GM23338 (cell line): ENCODE data around the gene GCNT2. TPM values are rescaled to one million over a fixed set of nuclear protein-coding genes. Genes with fewer than 3 reads are reported as not detected.
A peak's percentile ranks its signal among the peaks of the same experiment; 100 is the strongest.

ENCODE experiments used
- ATAC-seq: fragments of 200-7000 bp; cut with Tn5 transposase; 3 replicates; pipeline ENCODE4 v1.9.1; 2020
- DNase-seq: peaks from one replicate; pipeline ENCODE4 v3.0.0-alpha.2; 2015; ENCODE audit warnings: low spot score
- H2AFZ ChIP-seq: fragments of 200-600 bp; sonication (generic); 2 replicates; pipeline ENCODE4 v1.8.0; 2016; ENCODE audit warnings: antibody characterized with exemption, mild to moderate bottlenecking, moderate library complexity
- H3F3A ChIP-seq: fragments of 200-600 bp; sonication (generic); replicated peaks from 2 replicates; pipeline ENCODE4 v1.8.0; 2017; ENCODE audit warnings: antibody characterized with exemption, mixed run types, low read depth
- H3K27ac ChIP-seq: fragments of 200-600 bp; sonication (generic); 2 replicates; pipeline ENCODE4 v1.6.1; 2016; ENCODE audit warnings: low read depth
- H3K27me3 ChIP-seq: fragments of 200-600 bp; sonication (generic); 2 replicates; pipeline ENCODE4 v1.8.0; 2016; ENCODE audit warnings: mild to moderate bottlenecking, mixed run types, moderate library complexity; ENCODE audit not compliant: insufficient read depth
- H3K36me3 ChIP-seq: fragments of 200-600 bp; sonication (generic); 2 replicates; pipeline ENCODE4 v1.8.0; 2016; ENCODE audit warnings: mild to moderate bottlenecking; ENCODE audit not compliant: insufficient read depth
- H3K4me1 ChIP-seq: fragments of 200-600 bp; sonication (generic); 2 replicates; pipeline ENCODE4 v1.8.0; 2016; ENCODE audit warnings: mild to moderate bottlenecking, moderate library complexity; ENCODE audit not compliant: insufficient read depth
- H3K4me2 ChIP-seq: fragments of 200-600 bp; sonication (generic); 2 replicates; pipeline ENCODE4 v1.7.1; 2017; ENCODE audit warnings: mixed run types
- H3K4me3 ChIP-seq: fragments of 200-600 bp; sonication (generic); 2 replicates; pipeline ENCODE4 v1.6.1; 2016; ENCODE audit warnings: mixed run types
- H3K79me2 ChIP-seq: fragments of 200-600 bp; sonication (generic); replicated peaks from 2 replicates; pipeline ENCODE4 v1.8.0; 2017; ENCODE audit warnings: mild to moderate bottlenecking; ENCODE audit not compliant: insufficient read depth
- H3K9me2 ChIP-seq: fragments of 200-600 bp; sonication (generic); 2 replicates; pipeline ENCODE4 v1.8.0; 2017; ENCODE audit not compliant: insufficient read depth
- H4K20me1 ChIP-seq: fragments of 200-600 bp; sonication (generic); replicated peaks from 2 replicates; pipeline ENCODE4 v1.8.0; 2017; ENCODE audit warnings: mild to moderate bottlenecking; ENCODE audit not compliant: insufficient read depth
- H3K27ac Mint-ChIP-seq: 2 replicates; pipeline ENCODE4 v1.8.0; 2020; ENCODE audit warnings: inconsistent platforms, mild to moderate bottlenecking, moderate library complexity, mixed read lengths
- H3K27me3 Mint-ChIP-seq: 3 replicates; pipeline ENCODE4 v1.8.0; 2022; ENCODE audit warnings: low read depth, mild to moderate bottlenecking, moderate library complexity, mixed read lengths, inconsistent platforms; ENCODE audit not compliant: insufficient read depth, poor library complexity
- H3K36me3 Mint-ChIP-seq: 3 replicates; pipeline ENCODE4 v1.8.0; 2021; ENCODE audit warnings: low read depth, mild to moderate bottlenecking, inconsistent platforms, moderate library complexity, mixed read lengths
- H3K4me1 Mint-ChIP-seq: 3 replicates; pipeline ENCODE4 v1.8.0; 2020; ENCODE audit warnings: mild to moderate bottlenecking, inconsistent platforms, mixed read lengths
- H3K4me3 Mint-ChIP-seq: 3 replicates; pipeline ENCODE4 v1.8.0; 2021; ENCODE audit warnings: moderate library complexity, mild to moderate bottlenecking, inconsistent platforms, mixed read lengths
- H3K9me3 Mint-ChIP-seq: 3 replicates; pipeline ENCODE4 v1.8.0; 2020; ENCODE audit warnings: moderate library complexity, mild to moderate bottlenecking, inconsistent platforms, mixed read lengths
- CREB1 ChIP-seq: fragments of 250-450 bp; sonication (Bioruptor Pico); IDR thresholded peaks from 2 replicates; pipeline ENCODE4 v1.5.0; 2020; ENCODE audit warnings: low read depth, mild to moderate bottlenecking, moderate library complexity
- EZH2 ChIP-seq: fragments of 200-600 bp; sonication (generic); IDR thresholded peaks from one replicate; pipeline ENCODE4 v1.8.0; 2017; ENCODE audit warnings: antibody characterized with exemption, mild to moderate bottlenecking, low read depth; ENCODE audit not compliant: unreplicated experiment
- EZH2phosphoT487 ChIP-seq: fragments of 200-600 bp; sonication (generic); IDR thresholded peaks from one replicate; pipeline ENCODE4 v1.8.1; 2018; ENCODE audit warnings: antibody characterized with exemption; ENCODE audit not compliant: unreplicated experiment
- NANOG ChIP-seq: IDR thresholded peaks from 2 replicates; pipeline ENCODE4 v1.6.1; 2016; ENCODE audit warnings: antibody characterized with exemption, borderline replicate concordance
- POLR2AphosphoS5 ChIP-seq: IDR thresholded peaks from 2 replicates; pipeline ENCODE4 v1.6.1; 2016; ENCODE audit warnings: antibody characterized with exemption, low read depth
- STAT1 ChIP-seq: IDR thresholded peaks from one replicate; pipeline ENCODE4 v1.6.1; 2016; ENCODE audit warnings: antibody characterized with exemption; ENCODE audit not compliant: unreplicated experiment
- ZNF114 ChIP-seq: fragments of 250-450 bp; sonication (Bioruptor Pico); IDR thresholded peaks from 2 replicates; pipeline ENCODE4 v1.5.0; 2020; ENCODE audit warnings: mild to moderate bottlenecking, moderate library complexity
- ZNF331 ChIP-seq: fragments of 250-450 bp; sonication (Bioruptor Pico); IDR thresholded peaks from 2 replicates; pipeline ENCODE4 v1.5.0; 2020; ENCODE audit warnings: low read depth, mild to moderate bottlenecking, moderate library complexity
- polyA plus RNA-seq: library from polyadenylated mRNA; unstranded; fragments of >200 nt; fragmentation: Nextera tagmentation; extraction: Ambion mirVana; gene quantifications from 2 replicates; pipeline ENCODE4 v1.2.1, GENCODE V29; 2016
- total RNA-seq: library from RNA; depleted of rRNA; stranded (reverse); fragments of >200 nt; shearing (Covaris generic); gene quantifications from 2 replicates; pipeline ENCODE4 v1.2.3, GENCODE V29; 2014
- TF ChIP-seq, protein P1 (sequence below): IDR thresholded peaks from one replicate; pipeline ENCODE4 v1.6.1; 2018; ENCODE audit warnings: antibody characterized with exemption; ENCODE audit not compliant: unreplicated experiment
- TF ChIP-seq, protein P2 (sequence below), 2 experiments: fragments of 200-600 bp in 1 of 2; sonication (generic) in 1 of 2; conservative IDR thresholded peaks; 2 replicates each; pipeline versions ENCODE4 v1.5.1 to v1.6.1; 2016 to 2017; ENCODE audit warnings: antibody characterized with exemption in 2 of 2, low read depth in 2 of 2, mild to moderate bottlenecking in 2 of 2, moderate library complexity in 1 of 2

Gene GCNT2
- total and polyA plus RNA-seq, 2 experiments from 2014 or later: 28.3 to 137 TPM

DNA sequence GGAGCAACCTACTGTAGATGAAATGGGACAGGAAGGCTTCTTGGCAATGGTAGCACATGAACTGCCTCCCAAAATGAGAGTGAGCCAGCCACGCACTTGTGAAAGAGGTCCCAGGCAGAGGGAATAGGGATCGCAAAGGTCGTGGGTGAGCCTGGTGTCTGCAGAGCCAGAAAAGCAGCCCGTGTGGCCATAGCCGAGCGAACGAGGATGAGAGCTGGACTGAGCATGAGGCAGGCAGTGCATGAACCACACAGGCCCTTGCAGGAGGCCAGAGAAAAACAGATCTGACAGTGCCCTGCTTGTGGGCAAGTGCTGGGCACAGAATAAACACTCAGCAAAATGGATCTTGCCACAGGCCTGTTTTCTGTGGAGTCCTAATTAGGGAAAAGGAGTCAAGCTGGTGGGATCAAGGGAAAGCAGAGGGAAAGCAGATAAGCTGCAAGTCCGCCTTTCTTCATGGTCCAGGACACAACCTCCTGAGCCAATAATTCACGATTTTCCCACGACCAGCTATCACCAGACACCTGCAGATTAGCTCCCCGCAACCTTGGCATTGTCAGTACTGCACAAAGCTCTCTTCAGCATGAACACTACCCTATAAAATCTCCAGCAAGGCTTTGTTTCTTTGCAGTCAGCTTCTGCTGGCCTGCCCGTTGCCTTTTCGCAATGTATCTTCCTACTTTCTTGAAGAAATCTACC is 44.0 kb downstream of the GCNT2 start:
- peaks cover 33% of the 10 kb centered on the region for H3K36me3 ChIP-seq
- peak overlapping the region; percentile 3; the same call in 1 of the 3 replicates for H3K4me3 Mint-ChIP-seq
- H3K4me1 ChIP-seq: peaks cover 60% of the 10 kb centered on the region
- H3K4me3 ChIP-seq: no peak overlapping the region
- peak overlapping the region; percentile 71; the same call in 1 of the 2 replicates for H3K27ac ChIP-seq
- DNase-seq: no peak
- peaks cover 66% of the 10 kb centered on the region for H3K4me1 Mint-ChIP-seq
- peak; percentile 10; the same call in 1 of the 3 replicates for ATAC-seq
- peaks cover 100% of the 10 kb centered on the region for H3K79me2 ChIP-seq
- H3K36me3 Mint-ChIP-seq: peaks cover 79% of the 10 kb centered on the region
- H4K20me1 ChIP-seq: peaks cover 67% of the 10 kb centered on the region
- no peak overlapping the region for H3K27ac Mint-ChIP-seq
- peaks cover 3% of the 10 kb centered on the region for H3K27me3 Mint-ChIP-seq
- H3K27me3 ChIP-seq: no peaks in the 10 kb centered on the region
- TF ChIP-seq, protein P1, sequence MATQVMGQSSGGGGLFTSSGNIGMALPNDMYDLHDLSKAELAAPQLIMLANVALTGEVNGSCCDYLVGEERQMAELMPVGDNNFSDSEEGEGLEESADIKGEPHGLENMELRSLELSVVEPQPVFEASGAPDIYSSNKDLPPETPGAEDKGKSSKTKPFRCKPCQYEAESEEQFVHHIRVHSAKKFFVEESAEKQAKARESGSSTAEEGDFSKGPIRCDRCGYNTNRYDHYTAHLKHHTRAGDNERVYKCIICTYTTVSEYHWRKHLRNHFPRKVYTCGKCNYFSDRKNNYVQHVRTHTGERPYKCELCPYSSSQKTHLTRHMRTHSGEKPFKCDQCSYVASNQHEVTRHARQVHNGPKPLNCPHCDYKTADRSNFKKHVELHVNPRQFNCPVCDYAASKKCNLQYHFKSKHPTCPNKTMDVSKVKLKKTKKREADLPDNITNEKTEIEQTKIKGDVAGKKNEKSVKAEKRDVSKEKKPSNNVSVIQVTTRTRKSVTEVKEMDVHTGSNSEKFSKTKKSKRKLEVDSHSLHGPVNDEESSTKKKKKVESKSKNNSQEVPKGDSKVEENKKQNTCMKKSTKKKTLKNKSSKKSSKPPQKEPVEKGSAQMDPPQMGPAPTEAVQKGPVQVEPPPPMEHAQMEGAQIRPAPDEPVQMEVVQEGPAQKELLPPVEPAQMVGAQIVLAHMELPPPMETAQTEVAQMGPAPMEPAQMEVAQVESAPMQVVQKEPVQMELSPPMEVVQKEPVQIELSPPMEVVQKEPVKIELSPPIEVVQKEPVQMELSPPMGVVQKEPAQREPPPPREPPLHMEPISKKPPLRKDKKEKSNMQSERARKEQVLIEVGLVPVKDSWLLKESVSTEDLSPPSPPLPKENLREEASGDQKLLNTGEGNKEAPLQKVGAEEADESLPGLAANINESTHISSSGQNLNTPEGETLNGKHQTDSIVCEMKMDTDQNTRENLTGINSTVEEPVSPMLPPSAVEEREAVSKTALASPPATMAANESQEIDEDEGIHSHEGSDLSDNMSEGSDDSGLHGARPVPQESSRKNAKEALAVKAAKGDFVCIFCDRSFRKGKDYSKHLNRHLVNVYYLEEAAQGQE: no peak
- TF ChIP-seq EZH2: no peak
- 0 out of 2 replicates have a peak, but pooled peaks have one; percentile 11 for TF ChIP-seq POLR2AphosphoS5
- no peak for TF ChIP-seq EZH2phosphoT487
- no peak for TF ChIP-seq NANOG
- H3K4me2 ChIP-seq: peak overlapping the region; percentile 54
- no peak overlapping the region for H2AFZ ChIP-seq
- no peaks in the 10 kb centered on the region for H3K9me3 Mint-ChIP-seq
- H3F3A ChIP-seq: 0 out of 2 replicates have a peak, but pooled peaks cover 12% of the 10 kb centered on the region
- H3K9me2 ChIP-seq: no peaks in the 10 kb centered on the region

DNA sequence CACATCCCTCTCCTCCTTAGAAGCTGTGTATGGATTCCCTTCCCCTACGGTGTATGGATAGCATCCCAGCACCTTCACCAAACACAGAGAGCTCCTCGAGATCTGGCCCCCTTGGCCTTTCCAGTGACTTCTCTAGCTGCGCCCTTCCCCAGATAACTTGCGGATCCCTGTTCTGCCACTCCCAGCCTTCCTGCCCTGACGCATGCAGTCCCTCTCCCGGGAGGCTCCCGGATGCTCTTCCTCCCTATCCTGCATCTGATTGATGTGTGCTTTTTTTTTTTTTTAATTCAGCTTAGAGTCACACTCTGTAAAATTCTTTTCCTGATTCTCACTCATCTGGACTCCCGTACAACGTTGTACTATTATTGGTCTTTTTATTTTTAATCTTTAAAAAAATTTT is 44.8 kb downstream of the GCNT2 start:
- H3K27me3 Mint-ChIP-seq: peaks cover 5% of the 10 kb centered on the region
- Histone ChIP-seq H3K36me3 (peaks cover 38% of the 10 kb centered on the region), H3K4me2 (peak overlapping the region; percentile 54; the same call in 1 of the 2 replicates), H3F3A (0 out of 2 replicates have a peak, but pooled peaks cover 17% of the 10 kb centered on the region), H2AFZ (no peak overlapping the region), H3K79me2 (peaks cover 100% of the 10 kb centered on the region), H3K4me1 (peaks cover 58% of the 10 kb centered on the region), H3K27me3 (no peaks in the 10 kb centered on the region), H3K27ac (0 out of 2 replicates have a peak overlapping the region, but pooled peaks have one; percentile 71), H3K4me3 (0 out of 2 replicates have a peak overlapping the region, but pooled peaks have one; percentile 21), H4K20me1 (peaks cover 75% of the 10 kb centered on the region), H3K9me2 (no peaks in the 10 kb centered on the region)
- H3K27ac Mint-ChIP-seq: no peak overlapping the region
- peak; percentile 40 for ATAC-seq
- H3K9me3 Mint-ChIP-seq: no peaks in the 10 kb centered on the region
- peaks cover 66% of the 10 kb centered on the region for H3K4me1 Mint-ChIP-seq
- no peak for DNase-seq
- H3K4me3 Mint-ChIP-seq: no peak overlapping the region; the same call in 2 of the 3 replicates
- peaks cover 80% of the 10 kb centered on the region for H3K36me3 Mint-ChIP-seq
- TF ChIP-seq, protein P1: no peak
- TF ChIP-seq NANOG (no peak), EZH2phosphoT487 (no peak), ZNF331 (CRISPR knock-in tag) (no peak), EZH2 (no peak), POLR2AphosphoS5 (no peak), CREB1 (CRISPR knock-in tag) (no peak), ZNF114 (no peak), STAT1 (no peak)
- TF ChIP-seq, protein P2, sequence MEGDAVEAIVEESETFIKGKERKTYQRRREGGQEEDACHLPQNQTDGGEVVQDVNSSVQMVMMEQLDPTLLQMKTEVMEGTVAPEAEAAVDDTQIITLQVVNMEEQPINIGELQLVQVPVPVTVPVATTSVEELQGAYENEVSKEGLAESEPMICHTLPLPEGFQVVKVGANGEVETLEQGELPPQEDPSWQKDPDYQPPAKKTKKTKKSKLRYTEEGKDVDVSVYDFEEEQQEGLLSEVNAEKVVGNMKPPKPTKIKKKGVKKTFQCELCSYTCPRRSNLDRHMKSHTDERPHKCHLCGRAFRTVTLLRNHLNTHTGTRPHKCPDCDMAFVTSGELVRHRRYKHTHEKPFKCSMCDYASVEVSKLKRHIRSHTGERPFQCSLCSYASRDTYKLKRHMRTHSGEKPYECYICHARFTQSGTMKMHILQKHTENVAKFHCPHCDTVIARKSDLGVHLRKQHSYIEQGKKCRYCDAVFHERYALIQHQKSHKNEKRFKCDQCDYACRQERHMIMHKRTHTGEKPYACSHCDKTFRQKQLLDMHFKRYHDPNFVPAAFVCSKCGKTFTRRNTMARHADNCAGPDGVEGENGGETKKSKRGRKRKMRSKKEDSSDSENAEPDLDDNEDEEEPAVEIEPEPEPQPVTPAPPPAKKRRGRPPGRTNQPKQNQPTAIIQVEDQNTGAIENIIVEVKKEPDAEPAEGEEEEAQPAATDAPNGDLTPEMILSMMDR (conservative IDR thresholded peaks at IDR 0.05; ENCODE audit: low read depth in 2 of 2): no peak
